ENCODE results near the gene MSI2.

- TF ChIP-seq CTCF (conservative IDR thresholded peaks at IDR 0.05; ENCODE audit: low read length) (no peak), EZH2phosphoT487 (IDR thresholded peaks at IDR 0.05; ENCODE audit: borderline replicate concordance) (no peak)
Measured at GRCh38 chr17:57442401-57442823, 186.1 kb downstream of the MSI2 start.
